K562 (cell line): ENCODE data around the gene CYLD. TPM values are rescaled to one million over a fixed set of nuclear protein-coding genes. Genes with fewer than 3 reads are reported as not detected.

Source experiments
- ATAC-seq: fragments of 200-7000 bp; cut with Tn5 transposase; 3 replicates; pipeline ENCODE4 v1.9.1; 2020; ENCODE audit warnings: moderate library complexity
- BruUV-seq: library from RNA; stranded (reverse); fragments of 400-500 nt; replicated peaks from 2 replicates; lab custom pipeline; 2021; lab: Mats Ljungman, UMichigan
- CTCF ChIA-PET: fragments of 300-600 bp; formaldehyde crosslinking; extraction: SDS; loops from one replicate; lab custom pipeline; 2021; ENCODE audit warnings: low intra/inter-chr PET ratio; lab: Yijun Ruan, JAX
- POLR2A ChIA-PET: fragments of 300-600, 350-650 bp; sonication (Branson Sonifier 250); formaldehyde crosslinking; extraction: SDS; loops from one replicate; lab custom pipeline; 2021; ENCODE audit warnings: antibody characterized with exemption, inconsistent platforms; lab: Yijun Ruan, JAX
- DNase-seq, 4 experiments: peaks; one replicate each; pipeline versions ENCODE4 v3.0.0 to v3.0.0-alpha.2; 2011 to 2018; ENCODE audit warnings: low spot score in 3 of 4, mixed read lengths in 3 of 4; ENCODE audit errors: extremely low read depth in 1 of 4
- FAIRE-seq: peaks from 2 replicates; lab custom pipeline; 2011; peaks lifted over from hg19 to GRCh38; lab: Jason Lieb, UNC
- H2AFZ ChIP-seq: 2 replicates; pipeline ENCODE4 v1.6.0; 2011; ENCODE audit warnings: low read depth, low read length, control low read depth, inconsistent platforms
- H3K27ac ChIP-seq: fragments of 200-600 bp; 3 replicates; pipeline ENCODE4 v1.8.0; 2011; ENCODE audit warnings: low read depth, mild to moderate bottlenecking, control low read depth, inconsistent platforms, low read length, moderate library complexity, mixed read lengths; ENCODE audit errors: extremely low read depth
- H3K27me3 ChIP-seq, 2 experiments: fragments of 300-600 bp in 1 of 2; 2 replicates in 1 of 2; 3 replicates in 1 of 2; pipeline versions ENCODE4 v1.6.0 to v1.8.0; 2011; ENCODE audit warnings: inconsistent platforms in 2 of 2, low read length in 2 of 2, mild to moderate bottlenecking in 1 of 2, mixed read lengths in 1 of 2, moderate library complexity in 1 of 2; ENCODE audit not compliant: control insufficient read depth in 2 of 2, insufficient read depth in 2 of 2
- H3K36me3 ChIP-seq: fragments of 300-600 bp; 3 replicates; pipeline ENCODE4 v1.8.0; 2011; ENCODE audit warnings: mild to moderate bottlenecking, low read length, inconsistent platforms; ENCODE audit not compliant: control insufficient read depth, insufficient read depth
- H3K4me1 ChIP-seq, 2 experiments: fragments of 200-600 bp in 1 of 2; replicated peaks in 1 of 2; 2 replicates in 1 of 2; 3 replicates in 1 of 2; pipeline versions ENCODE4 v1.5.1 to v1.8.0; 2011; ENCODE audit warnings: inconsistent platforms in 2 of 2, low read length in 2 of 2, mild to moderate bottlenecking in 1 of 2, mixed read lengths in 1 of 2, moderate library complexity in 1 of 2; ENCODE audit not compliant: control insufficient read depth in 2 of 2, insufficient read depth in 2 of 2
- H3K4me2 ChIP-seq: 2 replicates; pipeline ENCODE4 v1.6.1; 2011; ENCODE audit warnings: low read length, control low read depth, inconsistent platforms, mixed read lengths; ENCODE audit not compliant: insufficient read depth
- H3K4me3 ChIP-seq: fragments of 200-600 bp; sonication (generic), shearing (Covaris generic); 2 replicates; pipeline ENCODE4 v1.5.1; 2016; ENCODE audit warnings: control low read depth, inconsistent platforms
- H3K79me2 ChIP-seq: fragments of 200-600 bp; 3 replicates; pipeline ENCODE4 v1.8.0; 2011; ENCODE audit warnings: low read length, inconsistent platforms; ENCODE audit not compliant: control insufficient read depth, insufficient read depth
- H3K9ac ChIP-seq, 2 experiments: 2 replicates each; pipeline versions ENCODE4 v1.6.0 to v1.6.1; 2011; ENCODE audit warnings: low read depth in 2 of 2, low read length in 2 of 2, control low read depth in 1 of 2, inconsistent platforms in 1 of 2, mild to moderate bottlenecking in 1 of 2, mixed read lengths in 1 of 2; ENCODE audit not compliant: insufficient read depth in 1 of 2
- H3K9me1 ChIP-seq: one replicate; pipeline ENCODE4 v1.6.0; 2011; ENCODE audit warnings: inconsistent platforms, mild to moderate bottlenecking, low read length, moderate library complexity; ENCODE audit not compliant: control insufficient read depth, insufficient read depth
- H3K9me3 ChIP-seq: replicated peaks from 2 replicates; pipeline ENCODE4 v1.5.1; 2011; ENCODE audit warnings: low read depth, low read length, inconsistent platforms; ENCODE audit not compliant: control insufficient read depth, insufficient read depth
- H4K20me1 ChIP-seq: replicated peaks from 2 replicates; pipeline ENCODE4 v1.6.1; 2011; ENCODE audit warnings: low read length, inconsistent platforms, mixed read lengths; ENCODE audit not compliant: control insufficient read depth, insufficient read depth
- C11orf30 ChIP-seq: fragments of 450-650 bp; IDR thresholded peaks from 2 replicates; pipeline ENCODE4 v1.6.1; 2016; ENCODE audit warnings: low read depth, mild to moderate bottlenecking
- GATAD2A ChIP-seq: fragments of 450-650 bp; IDR thresholded peaks from 2 replicates; pipeline ENCODE4 v1.6.1; 2017
- HMGN3 ChIP-seq: IDR thresholded peaks from 2 replicates; pipeline ENCODE4 v1.6.1; 2011; ENCODE audit warnings: borderline replicate concordance, low read depth, mild to moderate bottlenecking, mixed read lengths, low read length; ENCODE audit not compliant: insufficient read length; ENCODE audit errors: extremely low read depth
- ZNF316 ChIP-seq: fragments of 450-650 bp; IDR thresholded peaks from 2 replicates; pipeline ENCODE4 v1.6.1; 2016
- WGBS: fragments of 100-300 bp; shearing (Covaris generic); methylation state at CpG from one replicate; pipeline ENCODE4 v1.1.6; 2016; ENCODE audit warnings: low coverage, mixed read lengths; ENCODE audit not compliant: insufficient coverage; ENCODE audit errors: missing lambda C conversion rate; 5-methylcytosine and 5-hydroxymethylcytosine counted together
- in situ Hi-C: fragments of 300-500 bp; cut with MboI; formaldehyde crosslinking; loops from 4 replicates; pipeline ENCODE4 v1.15.0; 2018; ENCODE audit warnings: inconsistent platforms, mixed read lengths
- intact Hi-C: fragments of 100-400 bp; cut with micrococcal nuclease; formaldehyde crosslinking; loops from 2 replicates; pipeline ENCODE4 v1.14.2; 2022
- polyA plus RNA-seq, 8 experiments: library from polyadenylated mRNA; depleted of rRNA in 4 of 8; stranded (reverse) in 5 of 8; unstranded in 3 of 8; fragments of >200 nt; fragmentation: Nextera tagmentation in 2 of 8; fragmentation: Illumina TruSeq in 1 of 8; extraction: Ambion mirVana in 2 of 8; extraction: Trizol in 1 of 8; gene quantifications; 2 replicates each; pipeline versions ENCODE4 v1.2.1 to v1.2.3, GENCODE V29; 2011 to 2014; ENCODE audit warnings: inconsistent platforms in 1 of 8, missing spikeins in 1 of 8
- total RNA-seq, 7 experiments: library from RNA; depleted of rRNA in 6 of 7; stranded (reverse); fragments of >200 nt in 6 of 7; fragmentation: Illumina TruSeq in 2 of 7; extraction: Trizol in 2 of 7; gene quantifications; 2 replicates each; pipeline versions ENCODE4 v1.2.1 to v1.2.3, GENCODE V29; 2011 to 2021; ENCODE audit warnings: low replicate concordance in 1 of 7
- TF ChIP-seq, protein P1 (sequence below): fragments of 450-650 bp; IDR thresholded peaks from 2 replicates; pipeline ENCODE4 v1.6.1; 2016; ENCODE audit warnings: low read depth, mild to moderate bottlenecking, moderate library complexity

The CYLD gene
- total and polyA plus RNA-seq, 9 of the 15 experiments (the other 6 are each of a cell fraction or from before 2014, with no cell fraction given), result 3.4 to 7.4 (median 5.3) TPM

GRCh38 chr16:50791522-50791921 lies 49.6 kb downstream of the CYLD start:
- Histone ChIP-seq H3K27ac (no peak overlapping the region), H3K9me3 (no peaks in the 10 kb centered on the region), H3K4me2 (no peak overlapping the region), H3K9ac (no peak overlapping the region), H3K4me1 (no peaks in the 10 kb centered on the region), H2AFZ (no peak overlapping the region), H3K36me3 (no peaks in the 10 kb centered on the region), H3K79me2 (no peaks in the 10 kb centered on the region), H3K9me1 (no peaks in the 10 kb centered on the region), H4K20me1 (no peaks in the 10 kb centered on the region), H3K27me3 (no peaks in the 10 kb centered on the region), H3K4me3 (no peak overlapping the region)
- DNase-seq (no peak), ATAC-seq (no peak), FAIRE-seq (no peak)
- ChIA-PET POLR2A (no interaction called here), CTCF (interaction anchor here (0.5 to 0.6 kb wide), 2 partner anchors 17 to 180 kb away, joined by 4 read pairs; no protein-coding TSS in a partner anchor)
- in situ Hi-C loops, result no loop called here
- intact Hi-C loops, result no loop called here
- TF ChIP-seq GATAD2A, result no peak
- TF ChIP-seq HMGN3, result no peak
- WGBS, result 4% methylated on average over 2 of the region's 2 CpGs
- no TSS peak for BruUV-seq

DNA sequence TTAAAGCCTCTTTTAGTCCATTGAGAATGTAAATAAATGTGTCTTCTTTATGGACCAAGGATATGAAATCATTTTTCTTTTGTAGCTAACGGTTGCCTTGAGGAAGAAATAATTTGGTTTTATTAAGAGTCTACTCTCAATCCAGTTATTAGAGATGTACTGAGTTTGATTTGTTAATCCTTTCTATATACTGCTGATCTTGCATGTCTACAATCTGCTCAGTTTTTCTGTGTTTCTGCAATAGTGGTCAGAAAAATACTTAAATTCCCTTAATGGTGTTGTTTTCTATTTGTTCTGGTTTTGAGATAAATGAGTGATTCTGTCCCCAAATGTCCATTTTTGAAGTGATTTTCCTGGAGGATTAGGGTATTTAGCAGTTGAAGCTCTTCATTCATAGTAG lies 54.9 kb downstream of the CYLD start:
- intact Hi-C loops, result no loop called here
- no TSS peak for BruUV-seq
- no peak overlapping the region for H2AFZ ChIP-seq
- H4K20me1 ChIP-seq, result no peaks in the 10 kb centered on the region
- no peak overlapping the region for H3K4me2 ChIP-seq
- H3K9me3 ChIP-seq, result no peaks in the 10 kb centered on the region
- FAIRE-seq (no peak), DNase-seq (no peak), ATAC-seq (no peak)
- no peak overlapping the region for H3K27ac ChIP-seq
- in situ Hi-C loops, result no loop called here
- no peak overlapping the region for H3K4me3 ChIP-seq
- POLR2A ChIA-PET, result interaction anchor here (1.1 kb wide), 1 partner anchor 13 kb away, joined by 3 read pairs; no protein-coding TSS in a partner anchor
- H3K27me3 ChIP-seq, result peaks cover 0 to under 1% of the 10 kb centered on the region in 2 experiments; a peak in 1 of 5 replicates
- CTCF ChIA-PET, result no interaction called here
- TF ChIP-seq C11orf30, result 0 out of 2 replicates have a peak, but pooled peaks have one; percentile 4
- TF ChIP-seq ZNF316, result peak; percentile 47; the same call in 1 of the 2 replicates
- TF ChIP-seq, protein P1, sequence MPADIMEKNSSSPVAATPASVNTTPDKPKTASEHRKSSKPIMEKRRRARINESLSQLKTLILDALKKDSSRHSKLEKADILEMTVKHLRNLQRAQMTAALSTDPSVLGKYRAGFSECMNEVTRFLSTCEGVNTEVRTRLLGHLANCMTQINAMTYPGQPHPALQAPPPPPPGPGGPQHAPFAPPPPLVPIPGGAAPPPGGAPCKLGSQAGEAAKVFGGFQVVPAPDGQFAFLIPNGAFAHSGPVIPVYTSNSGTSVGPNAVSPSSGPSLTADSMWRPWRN, result no peak
- H3K4me1 ChIP-seq, result no peaks in the 10 kb centered on the region
- no peaks in the 10 kb centered on the region for H3K79me2 ChIP-seq
- WGBS, result 0% methylated on average over 1 of the region's 1 CpG
- no peaks in the 10 kb centered on the region for H3K36me3 ChIP-seq
- no peaks in the 10 kb centered on the region for H3K9me1 ChIP-seq
- no peak overlapping the region for H3K9ac ChIP-seq
